ENCODE data around the gene ERICH6B. TPM values are rescaled to one million over a fixed set of nuclear protein-coding genes. Genes with fewer than 3 reads are reported as not detected.

Gene ERICH6B
- total RNA-seq, 4 donors from 2014 or later: not detected

DNA sequence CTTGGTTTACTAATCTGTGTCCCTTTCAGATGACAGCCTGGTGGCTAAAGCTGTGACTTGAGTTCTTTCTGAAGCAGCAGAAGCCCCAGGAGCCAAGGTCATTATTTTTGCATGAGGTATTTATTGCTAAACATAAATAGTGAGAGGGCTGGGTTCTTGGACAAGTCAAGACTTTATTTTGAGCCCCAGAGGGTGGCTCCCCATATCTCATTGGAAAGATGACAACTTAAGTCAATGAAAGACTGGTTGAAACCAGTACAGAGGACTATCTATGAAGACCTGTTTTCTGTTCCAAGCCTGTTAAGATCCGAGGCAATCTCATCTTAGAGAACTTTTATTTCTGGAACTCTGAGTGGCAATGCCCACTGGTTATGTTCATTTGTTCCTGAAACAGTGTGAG is 14.4 kb upstream of the ERICH6B start:
- peaks cover 24% of the 10 kb centered on the region for H3K27me3 ChIP-seq
- TF ChIP-seq POLR2A (IDR thresholded peaks at IDR 0.05): no peak
- TF ChIP-seq, protein P1, sequence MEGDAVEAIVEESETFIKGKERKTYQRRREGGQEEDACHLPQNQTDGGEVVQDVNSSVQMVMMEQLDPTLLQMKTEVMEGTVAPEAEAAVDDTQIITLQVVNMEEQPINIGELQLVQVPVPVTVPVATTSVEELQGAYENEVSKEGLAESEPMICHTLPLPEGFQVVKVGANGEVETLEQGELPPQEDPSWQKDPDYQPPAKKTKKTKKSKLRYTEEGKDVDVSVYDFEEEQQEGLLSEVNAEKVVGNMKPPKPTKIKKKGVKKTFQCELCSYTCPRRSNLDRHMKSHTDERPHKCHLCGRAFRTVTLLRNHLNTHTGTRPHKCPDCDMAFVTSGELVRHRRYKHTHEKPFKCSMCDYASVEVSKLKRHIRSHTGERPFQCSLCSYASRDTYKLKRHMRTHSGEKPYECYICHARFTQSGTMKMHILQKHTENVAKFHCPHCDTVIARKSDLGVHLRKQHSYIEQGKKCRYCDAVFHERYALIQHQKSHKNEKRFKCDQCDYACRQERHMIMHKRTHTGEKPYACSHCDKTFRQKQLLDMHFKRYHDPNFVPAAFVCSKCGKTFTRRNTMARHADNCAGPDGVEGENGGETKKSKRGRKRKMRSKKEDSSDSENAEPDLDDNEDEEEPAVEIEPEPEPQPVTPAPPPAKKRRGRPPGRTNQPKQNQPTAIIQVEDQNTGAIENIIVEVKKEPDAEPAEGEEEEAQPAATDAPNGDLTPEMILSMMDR (IDR thresholded peaks at IDR 0.05): no peak
- TF ChIP-seq POLR2AphosphoS5 (IDR thresholded peaks at IDR 0.05): no peak
- TF ChIP-seq EP300 (IDR thresholded peaks at IDR 0.05): no peak
- no peak for ATAC-seq
- no peaks in the 10 kb centered on the region for H3K9me3 ChIP-seq
- H3K36me3 ChIP-seq: no peaks in the 10 kb centered on the region
- 87 to 100% methylated on average over 1 of the region's 1 CpG for WGBS, 2 donors (ENCODE audit: low coverage in 1 of 2)
- H3K27ac ChIP-seq: no peak overlapping the region
- no peaks in the 10 kb centered on the region for H3K4me1 ChIP-seq
- no peak overlapping the region for H3K4me3 ChIP-seq

DNA sequence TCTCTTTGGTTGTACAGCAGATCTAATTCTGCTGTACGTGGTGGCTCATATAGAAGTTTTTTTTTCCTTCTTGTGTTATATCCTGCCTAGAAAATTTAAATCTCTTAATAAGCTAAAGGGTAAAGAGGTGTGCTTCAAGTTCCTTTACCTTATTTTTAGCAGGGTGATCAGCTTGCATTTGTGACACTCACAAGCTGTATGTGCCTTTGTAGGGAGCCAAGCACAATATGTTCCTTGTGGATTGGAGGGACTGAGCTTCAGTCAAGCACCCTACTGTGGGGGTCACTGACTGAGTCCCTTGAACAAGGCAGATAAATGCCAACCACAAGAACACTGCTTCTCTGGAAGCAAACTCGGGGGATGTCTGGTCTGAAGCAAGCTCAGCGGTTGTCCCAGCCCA is 12.6 kb upstream of the ERICH6B start:
- no peak for ATAC-seq
- Histone ChIP-seq H3K27ac (no peak overlapping the region), H3K9me3 (no peaks in the 10 kb centered on the region), H3K36me3 (no peaks in the 10 kb centered on the region), H3K4me3 (no peak overlapping the region), H3K27me3 (peaks cover 28% of the 10 kb centered on the region), H3K4me1 (no peaks in the 10 kb centered on the region)
- TF ChIP-seq POLR2AphosphoS5 (IDR thresholded peaks at IDR 0.05): no peak
- TF ChIP-seq EP300 (IDR thresholded peaks at IDR 0.05): no peak
- no peak for TF ChIP-seq POLR2A (IDR thresholded peaks at IDR 0.05)
- TF ChIP-seq, protein P1 (IDR thresholded peaks at IDR 0.05): no peak
- 71 to 79% methylated on average over 1 of the region's 3 CpGs for WGBS, 2 donors (ENCODE audit: low coverage in 1 of 2)

DNA sequence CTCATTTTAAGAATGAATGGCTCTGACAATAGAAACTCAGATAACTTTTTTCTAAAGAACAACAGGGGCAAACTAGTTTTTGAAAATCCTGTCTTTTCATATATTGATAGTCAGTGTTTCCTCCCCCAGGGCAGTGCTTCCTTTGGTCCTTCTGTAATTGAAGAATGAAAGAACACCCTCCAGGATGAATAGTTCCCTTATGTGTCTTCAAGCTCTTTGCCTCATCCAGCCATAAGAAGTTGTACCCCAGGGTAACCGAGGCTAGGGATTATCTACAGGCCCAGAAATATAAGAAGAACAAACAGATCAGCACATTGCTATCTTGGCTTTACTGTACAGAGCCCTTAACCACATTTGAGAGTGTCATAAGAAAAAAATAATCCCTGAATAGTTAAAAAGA is 12.1 kb upstream of the ERICH6B start:
- TF ChIP-seq, protein P1 (IDR thresholded peaks at IDR 0.05): no peak
- TF ChIP-seq POLR2A (IDR thresholded peaks at IDR 0.05) (no peak), EP300 (IDR thresholded peaks at IDR 0.05) (no peak), POLR2AphosphoS5 (IDR thresholded peaks at IDR 0.05) (no peak)
- Histone ChIP-seq H3K27me3 (peaks cover 28% of the 10 kb centered on the region), H3K36me3 (no peaks in the 10 kb centered on the region), H3K4me3 (no peak overlapping the region), H3K27ac (no peak overlapping the region), H3K4me1 (no peaks in the 10 kb centered on the region), H3K9me3 (no peaks in the 10 kb centered on the region)
- 43% methylated on average over 1 of the region's 1 CpG; no CpG with 5 or more reads in 1 of the 2 donors for WGBS, 2 donors (ENCODE audit: low coverage in 1 of 2)
- no peak for ATAC-seq

DNA sequence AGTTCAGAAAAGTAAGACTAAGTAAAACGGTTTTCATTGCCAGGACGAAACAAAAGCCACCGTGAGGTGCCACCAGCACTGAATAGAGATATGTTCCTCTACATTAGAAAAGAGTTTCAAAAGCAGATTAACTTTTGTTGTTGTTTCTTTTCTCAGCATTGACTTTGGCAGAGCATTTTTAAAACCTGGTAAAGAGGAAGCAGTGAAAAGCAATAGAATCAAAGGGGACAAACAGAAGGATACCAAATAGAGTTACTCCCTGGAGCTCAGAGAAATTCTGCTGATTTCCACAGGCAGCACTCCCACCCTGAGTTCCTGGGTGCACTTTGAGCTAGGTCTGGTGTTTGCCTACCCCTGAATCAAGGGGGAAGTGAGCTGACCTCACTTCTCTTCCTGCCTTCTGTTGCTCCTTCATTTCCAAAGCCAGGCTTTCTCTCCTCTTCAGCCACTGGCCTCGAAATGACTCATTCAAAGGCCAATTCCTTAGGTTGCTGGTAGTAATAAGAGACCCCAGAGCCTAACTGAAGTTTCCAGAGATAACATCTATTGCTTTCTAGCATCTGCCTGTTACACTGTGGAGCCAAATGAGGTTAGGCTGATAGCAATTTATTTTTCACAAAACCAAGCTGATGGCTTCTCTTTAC is 11.3 kb upstream of the ERICH6B start:
- WGBS, 2 donors (ENCODE audit: low coverage in 1 of 2): 52 to 53% methylated on average over 3 to 4 of the region's 4 CpGs
- H3K27ac ChIP-seq: no peak overlapping the region
- peaks cover 31% of the 10 kb centered on the region for H3K27me3 ChIP-seq
- no peak for ATAC-seq
- no peaks in the 10 kb centered on the region for H3K4me1 ChIP-seq
- no peaks in the 10 kb centered on the region for H3K9me3 ChIP-seq
- no peak overlapping the region for H3K4me3 ChIP-seq
- H3K36me3 ChIP-seq: no peaks in the 10 kb centered on the region
- TF ChIP-seq POLR2A (IDR thresholded peaks at IDR 0.05): no peak
- no peak for TF ChIP-seq EP300 (IDR thresholded peaks at IDR 0.05)
- TF ChIP-seq, protein P1 (IDR thresholded peaks at IDR 0.05): no peak
- no peak for TF ChIP-seq POLR2AphosphoS5 (IDR thresholded peaks at IDR 0.05)

DNA sequence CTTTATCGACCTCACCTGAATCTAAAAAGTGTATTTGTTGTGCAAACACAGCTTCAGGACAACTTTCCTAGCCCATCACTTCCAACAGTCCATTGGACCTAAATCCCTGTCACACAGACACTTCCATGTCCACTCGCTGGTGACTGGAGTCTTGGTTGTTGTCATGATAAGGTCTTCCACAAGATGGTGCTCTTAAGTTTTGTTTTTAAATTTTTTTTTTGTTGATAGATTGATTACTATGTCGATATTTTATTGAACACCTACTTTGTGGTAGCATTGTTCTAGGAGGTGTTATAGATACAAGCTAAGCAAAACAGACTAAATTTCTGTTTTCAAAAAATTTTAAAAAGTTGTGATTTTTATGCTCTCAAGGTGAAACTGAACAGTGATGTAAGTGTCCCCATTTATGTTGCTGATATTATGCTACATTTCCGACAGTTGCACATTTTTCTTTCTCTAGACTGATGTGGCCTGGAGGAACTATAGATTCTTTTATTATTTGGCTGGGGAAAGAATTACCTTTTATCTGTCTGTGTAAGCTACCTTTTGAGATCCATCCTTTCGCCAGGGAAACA is 8.1 kb upstream of the ERICH6B start:
- Histone ChIP-seq H3K9me3 (no peaks in the 10 kb centered on the region), H3K4me1 (no peaks in the 10 kb centered on the region), H3K4me3 (no peak overlapping the region), H3K36me3 (no peaks in the 10 kb centered on the region), H3K27me3 (peaks cover 35% of the 10 kb centered on the region), H3K27ac (no peak overlapping the region)
- TF ChIP-seq, protein P1 (IDR thresholded peaks at IDR 0.05): peak in 2 of 4 experiments; percentile 24
- TF ChIP-seq EP300 (IDR thresholded peaks at IDR 0.05) (no peak), POLR2AphosphoS5 (IDR thresholded peaks at IDR 0.05) (no peak), POLR2A (IDR thresholded peaks at IDR 0.05) (no peak)
- WGBS, 2 donors (ENCODE audit: low coverage in 1 of 2): 34 to 46% methylated on average over 5 of the region's 5 CpGs
- no peak for ATAC-seq

Data from gastroesophageal sphincter (tissue), 4 donors.